Measurements from ENCODE around the gene PHYHIPL.

Gene PHYHIPL

DNA sequence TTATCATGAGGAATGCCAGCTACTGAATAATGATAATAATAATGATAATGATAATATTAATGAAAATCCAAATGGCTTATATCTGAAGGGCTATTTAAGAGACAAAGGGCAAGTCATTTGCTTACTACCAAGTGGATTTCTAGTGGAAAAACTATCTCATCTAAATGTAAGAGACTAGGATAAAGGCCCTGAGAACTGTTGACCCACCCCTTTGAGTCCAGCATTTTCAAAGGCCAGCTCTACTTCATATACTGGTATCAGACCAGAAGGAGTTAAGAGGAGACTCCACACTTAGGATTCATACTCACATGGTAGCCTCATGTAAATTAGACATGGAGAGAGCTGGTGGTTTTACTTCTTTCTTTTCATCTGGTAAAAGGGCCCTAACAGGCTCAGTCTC, 76.0 kb downstream of the PHYHIPL start:
- DNase-seq (ENCODE audit: low read depth in 1 of 2, low spot score in 1 of 2) = no peak

GRCh38 chr10:59255463-59255862, 79.0 kb downstream of the PHYHIPL start:
- DNase-seq (ENCODE audit: low read depth in 1 of 2, low spot score in 1 of 2) = no peak

- no peak for DNase-seq (ENCODE audit: low read depth in 1 of 2, low spot score in 1 of 2)
These were observed 80.8 kb downstream of the PHYHIPL start for GRCh38 chr10:59257224-59257623.

GRCh38 chr10:59258890-59259289, 82.4 kb downstream of the PHYHIPL start:
- no peak for DNase-seq (ENCODE audit: low read depth in 1 of 2, low spot score in 1 of 2)

- no peak for DNase-seq (ENCODE audit: low read depth in 1 of 2, low spot score in 1 of 2)
These were observed 88.7 kb downstream of the PHYHIPL start for GRCh38 chr10:59265141-59265540.

- no peak for DNase-seq (ENCODE audit: low read depth in 1 of 2, low spot score in 1 of 2)
These were observed 89.9 kb downstream of the PHYHIPL start for GRCh38 chr10:59266321-59266720.

GRCh38 chr10:59268460-59268859, 92.0 kb downstream of the PHYHIPL start:
- DNase-seq (ENCODE audit: low read depth in 1 of 2, low spot score in 1 of 2) = no peak

DNA sequence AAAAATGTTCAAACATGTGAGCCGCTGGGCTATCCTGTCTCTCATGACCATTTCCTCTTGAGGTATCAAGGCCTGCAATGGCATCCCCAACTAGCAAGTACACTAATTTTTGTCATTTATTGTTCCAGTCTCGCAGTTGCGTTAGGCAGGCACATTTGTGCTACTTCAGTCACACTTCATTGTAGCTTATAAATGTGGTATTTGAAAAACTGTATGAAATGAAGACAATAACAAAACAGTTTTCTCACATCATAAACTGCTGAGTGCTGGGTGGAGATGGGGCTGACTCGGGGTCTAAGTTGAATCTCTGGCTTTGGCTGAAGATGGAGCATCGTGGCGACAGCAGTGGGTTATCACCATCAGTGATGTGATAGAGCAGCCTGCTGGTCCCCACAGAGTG, 93.2 kb downstream of the PHYHIPL start:
- DNase-seq (ENCODE audit: low read depth in 1 of 2, low spot score in 1 of 2) = no peak

DNA sequence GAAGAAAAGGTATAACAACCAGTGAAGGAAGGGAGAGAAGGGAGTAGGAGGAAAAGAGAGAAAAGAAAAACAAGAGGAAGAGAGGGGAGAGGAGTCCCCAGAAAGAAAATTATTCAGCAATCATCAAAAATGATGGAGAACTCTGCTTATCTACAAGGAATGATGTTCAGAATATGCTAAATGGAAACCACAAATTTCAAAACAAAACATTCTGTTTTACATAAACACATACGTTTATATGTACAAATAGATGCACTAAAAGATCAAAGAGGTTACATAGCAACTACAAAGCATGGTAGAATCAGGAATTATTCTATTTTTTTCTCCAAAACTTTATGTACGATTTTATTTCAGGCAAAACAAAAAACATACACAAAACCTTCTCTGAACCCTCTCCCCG, 94.0 kb downstream of the PHYHIPL start:
- no peak for DNase-seq (ENCODE audit: low read depth in 1 of 2, low spot score in 1 of 2)

DNA sequence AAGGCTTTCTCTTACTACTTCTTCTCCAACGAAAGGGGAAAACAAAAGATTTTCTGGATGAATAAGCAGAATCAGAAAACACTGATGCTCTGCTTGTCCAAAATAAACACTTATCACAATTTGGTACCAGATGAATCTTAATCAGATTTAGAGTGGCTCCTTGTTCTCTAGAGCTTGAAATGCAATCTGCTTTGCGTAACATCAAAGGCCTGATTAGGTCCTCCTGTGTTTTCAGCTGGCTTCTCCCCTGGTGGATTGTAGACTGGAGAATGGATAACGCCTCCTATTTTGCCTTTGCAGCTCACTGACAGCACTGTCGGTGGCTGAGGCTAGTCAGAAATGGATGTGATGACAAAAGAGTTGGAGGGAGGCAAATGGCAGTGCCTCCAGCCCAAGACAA, 94.7 kb downstream of the PHYHIPL start:
- DNase-seq (ENCODE audit: low read depth in 1 of 2, low spot score in 1 of 2) = no peak

DNA sequence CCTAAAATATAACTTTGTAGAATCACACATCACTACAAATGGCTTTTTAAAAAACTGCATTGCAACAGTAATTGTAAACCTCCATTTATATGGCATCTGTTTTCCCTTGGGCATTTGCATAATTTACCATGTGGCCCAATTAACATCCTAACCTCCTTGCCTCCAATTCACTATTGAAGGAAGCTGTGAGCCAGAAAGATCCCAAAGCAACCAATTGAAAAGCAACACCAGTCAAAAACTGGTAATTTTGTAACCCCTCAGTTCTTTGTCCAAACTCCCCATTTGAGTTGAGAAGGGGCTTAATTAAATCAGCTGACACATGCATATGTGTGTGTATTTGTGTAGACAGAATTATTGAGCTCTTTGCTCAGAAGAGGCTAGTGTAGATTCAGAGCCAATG, 95.6 kb downstream of the PHYHIPL start:
- no peak for DNase-seq (ENCODE audit: low read depth in 1 of 2, low spot score in 1 of 2)

- no peak for DNase-seq (ENCODE audit: low read depth in 1 of 2, low spot score in 1 of 2)
These were observed 97.0 kb downstream of the PHYHIPL start for GRCh38 chr10:59273445-59273844.

DNA sequence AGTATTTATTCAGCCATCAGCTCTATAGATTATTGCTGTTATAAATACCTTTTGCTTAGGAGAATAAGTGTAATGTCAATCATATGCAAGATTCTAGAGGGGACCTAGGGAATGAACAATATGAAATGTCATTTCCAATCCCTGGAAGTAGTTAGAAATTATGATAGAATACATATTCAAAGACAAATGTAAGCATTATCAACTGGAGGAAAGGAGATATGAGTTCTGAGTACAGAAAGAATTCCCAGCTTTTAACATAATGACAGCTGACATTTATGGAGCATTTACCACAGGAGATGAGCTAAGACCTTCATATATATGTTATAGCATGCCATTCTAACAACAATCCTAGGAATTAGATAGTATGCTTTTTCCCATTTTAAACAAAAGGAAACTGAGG, 99.7 kb downstream of the PHYHIPL start:
- DNase-seq (ENCODE audit: low read depth in 1 of 2, low spot score in 1 of 2) = no peak

- no peak for DNase-seq (ENCODE audit: low read depth in 1 of 2, low spot score in 1 of 2)
These were observed 100.5 kb downstream of the PHYHIPL start for GRCh38 chr10:59276919-59277318.

DNA sequence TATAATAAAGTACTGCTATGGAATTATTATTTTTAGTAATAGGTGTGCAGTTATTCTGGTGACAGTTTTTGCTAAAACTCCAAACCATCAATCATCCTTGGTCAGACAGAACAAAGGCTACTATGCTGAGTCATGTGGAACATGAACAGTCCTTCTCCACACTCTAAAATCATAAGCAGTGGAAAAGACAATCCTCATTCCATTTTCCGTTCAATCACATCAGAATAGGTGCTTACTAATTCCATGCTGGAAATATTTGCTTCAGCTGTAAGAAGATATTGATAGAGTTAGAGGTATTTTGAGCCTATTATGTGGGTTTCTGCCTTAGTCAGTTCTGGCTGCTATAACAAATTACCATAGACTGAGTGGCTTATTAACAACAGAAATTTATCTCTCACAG, 103.0 kb downstream of the PHYHIPL start:
- DNase-seq (ENCODE audit: low read depth in 1 of 2, low spot score in 1 of 2) = no peak

- no peak for DNase-seq (ENCODE audit: low read depth in 1 of 2, low spot score in 1 of 2)
These were observed 103.6 kb downstream of the PHYHIPL start for GRCh38 chr10:59279991-59280505.

DNA sequence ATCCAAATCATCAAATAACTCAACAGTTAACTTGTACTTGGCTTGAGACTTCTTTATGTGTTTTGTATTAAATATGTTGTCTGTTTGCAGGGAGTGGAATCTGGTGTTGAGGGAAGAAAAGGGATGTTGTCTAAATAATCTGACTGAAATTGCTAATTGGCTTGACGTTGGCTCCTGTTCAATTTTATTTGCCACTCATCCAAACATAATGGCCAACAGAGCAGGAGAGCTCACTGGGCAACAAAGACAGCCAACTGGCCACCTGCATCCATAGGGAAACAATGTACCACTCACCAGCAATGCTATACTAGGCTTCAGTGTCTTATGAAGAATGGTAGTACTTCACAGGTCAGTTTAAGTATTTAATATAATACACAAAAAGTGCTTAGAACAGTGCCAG, 105.4 kb downstream of the PHYHIPL start:
- DNase-seq (ENCODE audit: low read depth in 1 of 2, low spot score in 1 of 2) = no peak

- DNase-seq (ENCODE audit: low read depth in 1 of 2, low spot score in 1 of 2) = no peak
These were observed 107.1 kb downstream of the PHYHIPL start for GRCh38 chr10:59283456-59284091.

DNA sequence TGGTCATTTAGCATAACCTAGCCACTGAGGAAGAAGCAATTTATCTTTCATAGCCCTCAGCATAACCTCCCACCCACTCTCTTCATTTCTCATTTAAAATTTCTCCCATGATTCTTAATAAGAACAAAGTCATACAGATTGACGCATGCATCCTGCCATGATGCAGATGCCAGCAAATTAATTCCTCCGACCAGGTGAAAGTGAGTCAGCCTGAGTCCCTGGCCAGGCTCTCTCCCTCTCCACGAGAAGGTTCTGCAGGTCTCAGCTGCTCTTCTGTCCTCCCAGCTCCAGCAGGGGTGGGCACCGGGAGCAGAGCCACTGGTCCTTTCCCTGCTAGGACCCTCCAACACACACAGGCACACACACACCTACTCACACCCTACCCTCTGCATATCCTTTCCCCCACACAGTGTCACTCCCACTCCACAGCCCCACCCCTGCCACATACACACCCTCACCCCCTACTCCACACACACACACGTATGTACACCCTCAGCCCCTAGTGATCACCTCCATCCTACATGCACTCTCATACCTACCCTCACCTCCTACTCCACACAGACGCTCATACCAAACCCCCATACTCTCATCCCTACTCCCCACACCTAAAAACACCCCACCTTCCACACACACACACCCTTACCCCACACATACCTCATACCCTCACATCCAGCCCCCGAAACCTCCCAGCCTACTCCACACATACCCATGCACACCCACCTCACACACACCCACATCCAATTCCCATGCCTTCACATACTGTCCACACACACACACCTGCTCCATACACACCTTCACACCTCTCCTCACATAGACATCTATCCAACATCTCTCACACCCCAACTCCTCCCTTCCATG, 107.9 kb downstream of the PHYHIPL start:
- DNase-seq (ENCODE audit: low read depth in 1 of 2, low spot score in 1 of 2) = no peak

- no peak for DNase-seq (ENCODE audit: low read depth in 1 of 2, low spot score in 1 of 2)
These were observed 108.6 kb downstream of the PHYHIPL start for GRCh38 chr10:59285073-59285472.

- no peak for DNase-seq (ENCODE audit: low read depth in 1 of 2, low spot score in 1 of 2)
These were observed 109.4 kb downstream of the PHYHIPL start for GRCh38 chr10:59285848-59286247.

- no peak for DNase-seq (ENCODE audit: low read depth in 1 of 2, low spot score in 1 of 2)
These were observed 111.3 kb downstream of the PHYHIPL start for GRCh38 chr10:59287587-59288255.
